Ovary (tissue), 9 donors: ENCODE results near the gene PTN. TPM values are rescaled to one million over a fixed set of nuclear protein-coding genes. Genes with fewer than 3 reads are reported as not detected.

Source experiments
- DNase-seq, 5 donors: peaks; one replicate each; pipeline ENCODE4 v3.0.0-alpha.2; 2019 to 2020
- H3K27ac ChIP-seq, 2 donors: fragments of 200-600 bp; one replicate each; pipeline versions ENCODE4 v1.5.1 to v1.8.0; 2019 to 2022
- H3K27me3 ChIP-seq: fragments of 200-600 bp; one replicate; pipeline ENCODE4 v1.8.0; 2022
- H3K36me3 ChIP-seq: fragments of 200-600 bp; sonication (generic); one replicate; pipeline ENCODE4 v1.5.1; 2019
- H3K4me1 ChIP-seq: one replicate; pipeline ENCODE4 v1.8.1; 2013; ENCODE audit warnings: mild to moderate bottlenecking, moderate library complexity; ENCODE audit not compliant: insufficient read depth
- H3K4me3 ChIP-seq: fragments of 200-600 bp; sonication (generic); one replicate; pipeline ENCODE4 v1.5.1; 2017
- H3K9me3 ChIP-seq, 2 donors: fragments of 200-600 bp in 1 of 2; sonication (generic) in 1 of 2; one replicate each; pipeline versions ENCODE4 v1.5.1 to v1.8.1; 2013 to 2019; ENCODE audit warnings: mild to moderate bottlenecking in 1 of 2, moderate library complexity in 1 of 2
- EP300 ChIP-seq: sonication (generic); formaldehyde crosslinking; IDR thresholded peaks from one replicate; pipeline ENCODE4 v1.6.1; 2017; ENCODE audit warnings: antibody characterized with exemption
- POLR2A ChIP-seq: fragments of 450-650 bp; IDR thresholded peaks from one replicate; pipeline ENCODE4 v1.6.1; 2017; ENCODE audit warnings: antibody characterized with exemption, mild to moderate bottlenecking, moderate library complexity
- WGBS, 3 donors: extraction: QIAGEN DNeasy Blood & Tissue Kit in 1 of 3; methylation state at CpG; one replicate each; pipeline versions ENCODE4 v1.1.5 to v1.1.7; 2013 to 2017; 5-methylcytosine and 5-hydroxymethylcytosine counted together
- intact Hi-C, 4 donors: fragments of 100-400 bp; cut with DNase I; formaldehyde crosslinking; loops; one replicate each; pipeline versions ENCODE4 v1.11.0 to v1.15.1; 2022 to 2023
- polyA plus RNA-seq, 2 donors: library from polyadenylated mRNA; stranded (reverse); fragments of 200-250 nt in 1 of 2; fragments of 350-450 nt in 1 of 2; fragmentation: Illumina TruSeq in 1 of 2; extraction: RNeasy Lipid Tissue Mini Kit (QIAGEN cat#74804) in 1 of 2; gene quantifications; one replicate each; pipeline ENCODE4 v1.2.3, GENCODE V29; 2013 to 2014
- total RNA-seq, 7 donors: library from RNA; depleted of rRNA in 2 of 7; stranded (reverse); fragments of >200 nt in 2 of 7; fragmentation: NEBNext Ultra II Directional in 3 of 7; extraction: Animal tissue kit (Norgen Biotek cat#: 25700) in 3 of 7; gene quantifications; one replicate each; pipeline versions ENCODE4 v1.1.0 to v1.2.4, GENCODE V29; 2016 to 2023
- TF ChIP-seq, protein P1 (sequence below), 3 donors: fragments of 450-650 bp in 2 of 3; fragments of 200-600 bp in 1 of 3; IDR thresholded peaks; one replicate each; pipeline versions ENCODE4 v1.5.1 to v1.8.0; 2016 to 2022; ENCODE audit warnings: antibody characterized with exemption in 3 of 3, mild to moderate bottlenecking in 1 of 3
- donor health status: DM: no; HTN: no; CAD: no; lungs with moderate emphysema.
- donor health status: DM: no; HTN: no; CAD: no.
- donor health status: Bipolar disorder and iron deficiency.
- donor health status: DM: yes; HTN: yes; CAD: no.
- donor health status: DM: no; HTN: no; CAD: no.
- donor health status: DM: yes; HTN: yes; CAD: no.

PTN gene
- total and polyA plus RNA-seq, 9 donors = 2.1 to 20.0 (median 4.3) TPM

DNA sequence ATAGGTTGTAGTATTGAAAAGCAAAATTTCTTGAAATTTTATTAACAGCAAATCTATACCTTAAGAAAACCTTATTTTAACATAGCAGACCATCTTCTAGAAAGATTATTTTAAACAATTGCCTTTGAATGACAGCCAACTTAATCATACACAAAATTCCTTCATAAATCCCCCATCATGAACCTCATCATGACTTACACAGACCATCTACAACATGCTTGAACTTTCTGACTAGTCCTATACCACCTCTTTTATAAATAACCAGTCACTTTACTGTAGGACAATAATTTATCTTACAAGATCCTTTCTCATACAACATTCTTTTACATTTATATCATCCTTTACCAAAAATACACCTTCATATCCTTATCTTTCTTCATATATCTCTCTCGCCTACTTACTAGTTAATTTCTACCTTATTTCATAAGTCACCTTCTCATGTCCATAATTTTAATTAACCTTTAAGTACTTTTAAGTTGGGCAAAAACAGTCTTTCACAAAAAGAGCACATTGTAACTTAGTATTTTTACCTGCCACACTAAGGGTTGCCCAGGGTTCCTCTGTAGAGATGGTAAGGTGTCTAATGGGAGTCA lies 16.6 kb upstream of the PTN start:
- Histone ChIP-seq H3K9me3 (no peaks in the 10 kb centered on the region), H3K4me1 (no peaks in the 10 kb centered on the region), H3K4me3 (no peak overlapping the region), H3K27me3 (no peaks in the 10 kb centered on the region), H3K36me3 (no peaks in the 10 kb centered on the region), H3K27ac (no peak overlapping the region)
- WGBS, 3 donors = 41 to 43% (median 42%) methylated on average over 1 of the region's 1 CpG
- intact Hi-C loops = no loop called here
- DNase-seq = no peak
- TF ChIP-seq POLR2A = no peak
- TF ChIP-seq EP300 = no peak
- TF ChIP-seq, protein P1, sequence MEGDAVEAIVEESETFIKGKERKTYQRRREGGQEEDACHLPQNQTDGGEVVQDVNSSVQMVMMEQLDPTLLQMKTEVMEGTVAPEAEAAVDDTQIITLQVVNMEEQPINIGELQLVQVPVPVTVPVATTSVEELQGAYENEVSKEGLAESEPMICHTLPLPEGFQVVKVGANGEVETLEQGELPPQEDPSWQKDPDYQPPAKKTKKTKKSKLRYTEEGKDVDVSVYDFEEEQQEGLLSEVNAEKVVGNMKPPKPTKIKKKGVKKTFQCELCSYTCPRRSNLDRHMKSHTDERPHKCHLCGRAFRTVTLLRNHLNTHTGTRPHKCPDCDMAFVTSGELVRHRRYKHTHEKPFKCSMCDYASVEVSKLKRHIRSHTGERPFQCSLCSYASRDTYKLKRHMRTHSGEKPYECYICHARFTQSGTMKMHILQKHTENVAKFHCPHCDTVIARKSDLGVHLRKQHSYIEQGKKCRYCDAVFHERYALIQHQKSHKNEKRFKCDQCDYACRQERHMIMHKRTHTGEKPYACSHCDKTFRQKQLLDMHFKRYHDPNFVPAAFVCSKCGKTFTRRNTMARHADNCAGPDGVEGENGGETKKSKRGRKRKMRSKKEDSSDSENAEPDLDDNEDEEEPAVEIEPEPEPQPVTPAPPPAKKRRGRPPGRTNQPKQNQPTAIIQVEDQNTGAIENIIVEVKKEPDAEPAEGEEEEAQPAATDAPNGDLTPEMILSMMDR (IDR thresholded peaks at IDR 0.05) = no peak

DNA sequence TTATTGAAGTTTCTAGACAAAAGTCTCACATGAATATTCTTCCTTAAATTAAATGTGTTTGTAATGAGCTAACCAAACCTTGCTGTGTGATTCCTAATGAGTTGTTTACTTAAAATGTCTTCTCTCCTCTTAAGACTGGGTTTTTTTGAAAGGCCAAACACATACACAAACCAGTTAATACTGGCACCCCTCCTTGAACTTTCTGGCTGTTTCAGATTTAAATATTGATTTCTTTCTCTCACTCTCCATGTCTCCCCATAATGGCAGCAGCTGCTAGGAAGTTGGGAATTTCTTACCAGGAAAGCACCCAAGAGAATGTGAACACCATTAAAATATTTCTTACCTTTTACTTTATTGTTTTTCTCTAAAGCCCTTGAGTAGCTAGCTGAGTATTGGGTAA lies 11.4 kb upstream of the PTN start:
- no peak overlapping the region for H3K4me3 ChIP-seq
- DNase-seq = no peak
- H3K27me3 ChIP-seq = no peaks in the 10 kb centered on the region
- H3K9me3 ChIP-seq = no peaks in the 10 kb centered on the region
- intact Hi-C loops = no loop called here
- TF ChIP-seq, protein P1 (IDR thresholded peaks at IDR 0.05) = no peak
- TF ChIP-seq EP300 (no peak), POLR2A (no peak)
- H3K36me3 ChIP-seq = no peaks in the 10 kb centered on the region
- no peak overlapping the region for H3K27ac ChIP-seq
- peaks cover 3% of the 10 kb centered on the region for H3K4me1 ChIP-seq

DNA sequence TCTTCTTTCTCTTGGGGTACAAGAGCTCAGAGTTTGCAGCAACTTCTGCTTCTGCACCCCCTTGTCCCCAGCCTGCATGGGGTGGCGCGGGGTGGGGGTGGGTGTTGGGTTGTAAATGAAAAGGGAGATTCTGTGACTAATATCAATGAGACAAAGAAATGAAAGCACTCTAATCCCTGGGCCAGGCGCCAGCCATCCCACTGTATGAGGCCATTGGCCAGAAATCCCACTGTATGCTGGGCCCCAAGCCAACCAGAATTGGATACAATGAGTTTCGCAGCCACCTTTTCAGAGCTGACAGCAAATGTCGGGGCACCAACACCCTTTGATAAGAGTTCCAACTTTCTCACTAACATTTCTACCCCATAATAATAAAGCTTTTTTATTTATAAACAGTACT lies 10.9 kb upstream of the PTN start:
- no peaks in the 10 kb centered on the region for H3K9me3 ChIP-seq
- no peak overlapping the region for H3K27ac ChIP-seq
- 10 to 21% (median 14%) methylated on average over 5 of the region's 5 CpGs for WGBS, 3 donors
- intact Hi-C loops = no loop called here
- peaks cover 3% of the 10 kb centered on the region for H3K4me1 ChIP-seq
- TF ChIP-seq, protein P1 (IDR thresholded peaks at IDR 0.05) = no peak
- TF ChIP-seq EP300 (no peak), POLR2A (no peak)
- peak in 1 of 5 donors; percentile 12 for DNase-seq
- H3K4me3 ChIP-seq = no peak overlapping the region
- H3K36me3 ChIP-seq = no peaks in the 10 kb centered on the region
- no peaks in the 10 kb centered on the region for H3K27me3 ChIP-seq

DNA sequence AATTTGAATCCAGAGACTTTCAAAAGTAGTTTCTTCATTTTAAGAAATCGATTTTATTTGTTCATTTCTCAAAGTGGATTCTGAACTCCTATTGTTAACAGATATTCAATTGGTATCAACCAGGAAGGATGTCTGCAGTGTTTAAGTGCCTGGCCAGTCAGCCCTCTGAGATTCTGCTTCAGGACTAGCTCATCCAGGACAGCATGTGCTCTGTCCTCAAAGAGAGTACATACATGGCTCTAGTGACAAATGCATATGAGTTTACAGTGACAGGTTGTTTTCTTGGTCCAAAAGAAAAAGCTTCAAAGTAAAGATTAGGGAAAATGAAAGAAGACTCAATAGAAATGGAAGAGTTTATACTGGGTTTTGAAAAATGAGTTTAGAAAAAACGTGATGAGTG lies 8.4 kb upstream of the PTN start:
- Histone ChIP-seq H3K27ac (no peak overlapping the region), H3K4me1 (peaks cover 3% of the 10 kb centered on the region), H3K4me3 (no peak overlapping the region), H3K9me3 (no peaks in the 10 kb centered on the region), H3K27me3 (no peaks in the 10 kb centered on the region), H3K36me3 (no peaks in the 10 kb centered on the region)
- intact Hi-C loops = no loop called here
- 71 to 81% (median 71%) methylated on average over 2 of the region's 2 CpGs for WGBS, 3 donors
- DNase-seq = no peak
- TF ChIP-seq POLR2A (no peak), EP300 (no peak)
- TF ChIP-seq, protein P1 (IDR thresholded peaks at IDR 0.05) = no peak
